A673 (cell line): ENCODE results near the gene OST4.

Source experiments
- CTCF ChIP-seq: fragments of 300-800, 200-600 bp; sonication (generic); conservative IDR thresholded peaks from 2 replicates; pipeline ENCODE4 v1.5.1; 2017; ENCODE audit warnings: low read depth, mild to moderate bottlenecking, antibody characterized with exemption, low read length, moderate library complexity, mixed read lengths
- EZH2 ChIP-seq: fragments of 200-600 bp; sonication (generic); IDR thresholded peaks from 2 replicates; pipeline ENCODE4 v1.6.1; 2017; ENCODE audit warnings: borderline replicate concordance, low read depth, mild to moderate bottlenecking, mixed read lengths, antibody characterized with exemption, low read length; ENCODE audit not compliant: poor library complexity, severe bottlenecking

- TF ChIP-seq CTCF = no peak
- TF ChIP-seq EZH2 = no peak
These were observed 47.3 kb upstream of the OST4 start, which contains the start of gene CGREF1 for GRCh38 chr2:27118525-27119329.
